ENCODE results near the gene COL20A1. TPM values are rescaled to one million over a fixed set of nuclear protein-coding genes. Genes with fewer than 3 reads are reported as not detected.

The COL20A1 gene
- total RNA-seq, 1 experiment from 2014 or later, result not detected

DNA sequence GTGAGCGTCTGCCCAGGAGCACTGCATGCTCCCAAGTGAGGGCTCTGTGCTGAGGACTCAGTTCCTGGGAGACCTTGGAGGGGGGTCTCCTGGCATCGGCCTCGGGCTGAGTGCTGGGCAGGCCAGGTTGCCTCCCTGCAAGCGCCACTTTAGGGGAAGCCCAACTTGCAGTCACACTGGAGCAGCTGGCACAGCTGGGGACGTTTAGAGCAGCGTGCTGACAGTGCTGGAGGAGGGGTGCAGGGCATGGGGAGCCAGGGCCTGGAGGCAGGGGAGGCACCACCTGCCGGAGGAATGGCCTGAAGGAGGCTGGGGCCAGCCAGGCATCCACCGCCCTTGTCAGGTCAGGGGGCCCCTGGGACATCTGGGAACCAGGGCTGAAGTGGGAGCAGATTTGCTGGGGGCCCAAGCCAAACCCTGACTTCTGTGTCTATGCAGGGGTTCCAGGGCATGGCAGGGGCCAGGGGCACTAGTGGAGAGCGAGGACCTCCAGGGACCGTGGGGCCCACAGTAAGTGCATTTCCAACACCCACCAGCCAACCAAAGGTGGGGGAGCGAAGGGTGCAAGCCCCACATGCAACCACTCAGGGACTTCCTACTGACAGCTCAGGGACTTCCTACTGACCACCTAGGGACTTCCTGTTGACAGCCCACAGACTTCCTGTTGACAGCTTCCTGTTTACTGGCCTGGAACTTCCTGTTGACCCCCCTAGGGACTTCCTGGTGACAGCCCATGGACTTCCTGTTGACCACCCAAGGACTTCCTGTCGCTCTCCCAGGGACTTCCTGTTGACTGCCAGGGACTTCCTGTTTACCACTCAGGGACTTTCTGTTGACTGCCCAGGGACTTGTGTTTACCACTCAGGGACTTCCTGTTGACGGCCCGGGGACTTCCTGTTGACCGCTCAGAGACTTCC is 33.6 kb downstream of the COL20A1 start:
- no peak overlapping the region for H3K4me2 ChIP-seq (ENCODE audit: low read length)
- ChIA-PET POLR2A (ENCODE audit: unreplicated experiment) (no interaction called here), CTCF (no interaction called here)
- H3K79me2 ChIP-seq (ENCODE audit: low read length), result no peaks in the 10 kb centered on the region
- no peak overlapping the region for H3K9ac ChIP-seq (ENCODE audit: low read length)
- H3K4me1 ChIP-seq (ENCODE audit: insufficient read depth, low read length), result peaks cover 6% of the 10 kb centered on the region; the same call in 1 of the 2 replicates
- TF ChIP-seq EZH2phosphoT487 (IDR thresholded peaks at IDR 0.05; ENCODE audit: borderline replicate concordance, low read length), result no peak
- TF ChIP-seq, protein P1, sequence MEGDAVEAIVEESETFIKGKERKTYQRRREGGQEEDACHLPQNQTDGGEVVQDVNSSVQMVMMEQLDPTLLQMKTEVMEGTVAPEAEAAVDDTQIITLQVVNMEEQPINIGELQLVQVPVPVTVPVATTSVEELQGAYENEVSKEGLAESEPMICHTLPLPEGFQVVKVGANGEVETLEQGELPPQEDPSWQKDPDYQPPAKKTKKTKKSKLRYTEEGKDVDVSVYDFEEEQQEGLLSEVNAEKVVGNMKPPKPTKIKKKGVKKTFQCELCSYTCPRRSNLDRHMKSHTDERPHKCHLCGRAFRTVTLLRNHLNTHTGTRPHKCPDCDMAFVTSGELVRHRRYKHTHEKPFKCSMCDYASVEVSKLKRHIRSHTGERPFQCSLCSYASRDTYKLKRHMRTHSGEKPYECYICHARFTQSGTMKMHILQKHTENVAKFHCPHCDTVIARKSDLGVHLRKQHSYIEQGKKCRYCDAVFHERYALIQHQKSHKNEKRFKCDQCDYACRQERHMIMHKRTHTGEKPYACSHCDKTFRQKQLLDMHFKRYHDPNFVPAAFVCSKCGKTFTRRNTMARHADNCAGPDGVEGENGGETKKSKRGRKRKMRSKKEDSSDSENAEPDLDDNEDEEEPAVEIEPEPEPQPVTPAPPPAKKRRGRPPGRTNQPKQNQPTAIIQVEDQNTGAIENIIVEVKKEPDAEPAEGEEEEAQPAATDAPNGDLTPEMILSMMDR (conservative IDR thresholded peaks at IDR 0.05; ENCODE audit: low read depth, low read length), result no peak
- no peak for TF ChIP-seq EZH2 (IDR thresholded peaks at IDR 0.05; ENCODE audit: low read length, unreplicated experiment)
- no peaks in the 10 kb centered on the region for H3F3A ChIP-seq (ENCODE audit: low read length, unreplicated experiment)
- BruUV-seq (replicated peaks), result no TSS peak
- H3K9me2 ChIP-seq (replicated peaks; ENCODE audit: low read length), result no peaks in the 10 kb centered on the region
- DNase-seq (no peak), ATAC-seq (no peak)
- no peaks in the 10 kb centered on the region for H3K36me3 ChIP-seq (ENCODE audit: low read depth, low read length)
- H3K4me3 ChIP-seq (ENCODE audit: low read length), result no peak overlapping the region
- no peak overlapping the region for H2AFZ ChIP-seq (ENCODE audit: low read length)
- H3K27me3 ChIP-seq (ENCODE audit: low read length), result peaks cover 20% of the 10 kb centered on the region; the same call in 1 of the 2 replicates
- no peak overlapping the region for H3K27ac ChIP-seq (ENCODE audit: low read length)
- no peaks in the 10 kb centered on the region for H3K9me3 ChIP-seq (ENCODE audit: low read length)
- H4K20me1 ChIP-seq (ENCODE audit: low read length), result no peaks in the 10 kb centered on the region
- intact Hi-C loops (cut with micrococcal nuclease), result no loop called here

DNA sequence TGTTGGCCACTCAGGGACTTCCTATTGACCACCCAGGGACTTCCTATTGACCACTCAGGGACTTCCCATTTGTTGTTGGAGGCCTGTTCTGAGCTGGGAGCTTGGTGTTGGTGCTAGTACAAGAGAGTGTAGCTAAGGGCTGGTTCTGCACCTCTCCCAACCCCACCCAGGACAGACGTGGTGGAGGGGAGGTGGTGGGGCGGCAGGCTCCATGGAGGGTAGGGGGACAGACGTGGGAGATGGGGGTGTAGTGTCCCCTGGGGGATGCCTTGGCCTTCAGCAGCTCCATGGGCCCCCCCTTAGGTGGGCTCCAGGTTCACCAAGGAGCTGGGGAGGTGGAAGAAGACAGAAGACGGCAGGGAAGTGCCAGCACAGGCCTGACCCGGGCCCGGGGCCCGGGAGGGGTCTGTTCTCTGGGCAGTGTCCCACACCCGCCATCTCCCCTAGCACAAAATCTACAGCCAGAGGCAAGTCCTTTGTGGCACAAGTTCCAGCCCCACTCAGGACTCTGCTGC is 34.3 kb downstream of the COL20A1 start:
- Histone ChIP-seq H3K9ac (ENCODE audit: low read length) (no peak overlapping the region), H3K4me2 (ENCODE audit: low read length) (no peak overlapping the region), H4K20me1 (ENCODE audit: low read length) (no peaks in the 10 kb centered on the region), H3K36me3 (ENCODE audit: low read depth, low read length) (no peaks in the 10 kb centered on the region), H2AFZ (ENCODE audit: low read length) (no peak overlapping the region), H3K79me2 (ENCODE audit: low read length) (no peaks in the 10 kb centered on the region), H3K27me3 (ENCODE audit: low read length) (peaks cover 20% of the 10 kb centered on the region; the same call in 1 of the 2 replicates), H3F3A (ENCODE audit: low read length, unreplicated experiment) (no peaks in the 10 kb centered on the region), H3K4me3 (ENCODE audit: low read length) (no peak overlapping the region), H3K9me2 (replicated peaks; ENCODE audit: low read length) (no peaks in the 10 kb centered on the region), H3K4me1 (ENCODE audit: insufficient read depth, low read length) (peaks cover 10% of the 10 kb centered on the region; the same call in 1 of the 2 replicates), H3K9me3 (ENCODE audit: low read length) (no peaks in the 10 kb centered on the region), H3K27ac (ENCODE audit: low read length) (no peak overlapping the region)
- ChIA-PET CTCF (no interaction called here), POLR2A (ENCODE audit: unreplicated experiment) (interaction anchor here (0.5 kb wide), 1 partner anchor 10 kb away, joined by 11 read pairs; no protein-coding TSS in a partner anchor)
- TF ChIP-seq EZH2phosphoT487 (IDR thresholded peaks at IDR 0.05; ENCODE audit: borderline replicate concordance, low read length) (no peak), EZH2 (IDR thresholded peaks at IDR 0.05; ENCODE audit: low read length, unreplicated experiment) (no peak)
- TF ChIP-seq, protein P1 (conservative IDR thresholded peaks at IDR 0.05; ENCODE audit: low read depth, low read length), result no peak
- no TSS peak for BruUV-seq (replicated peaks)
- ATAC-seq (no peak), DNase-seq (no peak)
- intact Hi-C loops (cut with micrococcal nuclease), result no loop called here
